K562 (cell line): ENCODE results near the gene HSD17B13.

Source experiments
- E2F5 ChIP-seq: sonication (generic); formaldehyde crosslinking; IDR thresholded peaks from 2 replicates; pipeline ENCODE4 v1.8.0; 2022; ENCODE audit warnings: mild to moderate bottlenecking, missing genetic modification reagents
- FOSL1 ChIP-seq: fragments of 200-800 bp; sonication (Bioruptor generic); conservative IDR thresholded peaks from 2 replicates; pipeline ENCODE4 v1.6.1; 2016; ENCODE audit warnings: missing genetic modification characterization, missing compliant biosample characterization
- HDGF ChIP-seq: fragments of 450-650 bp; IDR thresholded peaks from 2 replicates; pipeline ENCODE4 v1.6.1; 2016
- MAFG ChIP-seq: fragments of 450-650 bp; conservative IDR thresholded peaks from 2 replicates; pipeline ENCODE4 v1.6.1; 2016; ENCODE audit warnings: missing genetic modification characterization, missing compliant biosample characterization

- TF ChIP-seq MAFG (tag) (no peak), HDGF (no peak), E2F5 (no peak), FOSL1 (no peak)
Measured at GRCh38 chr4:87255755-87256154, 66.9 kb downstream of the HSD17B13 start.
